H7 (cell line): ENCODE data around the gene GRP. TPM values are rescaled to one million over a fixed set of nuclear protein-coding genes. Genes with fewer than 3 reads are reported as not detected.
A peak's percentile ranks its signal among the peaks of the same experiment; 100 is the strongest.

Experiments
- DNase-seq: peaks from one replicate; pipeline ENCODE4 v3.0.0; 2012
- H3K27me3 ChIP-seq: 2 replicates; pipeline ENCODE4 v1.6.0; 2011; ENCODE audit warnings: mild to moderate bottlenecking, low read length; ENCODE audit not compliant: control insufficient read depth, insufficient read depth
- H3K36me3 ChIP-seq: replicated peaks from 2 replicates; pipeline ENCODE4 v1.5.1; 2011; ENCODE audit warnings: low read length; ENCODE audit not compliant: control insufficient read depth, insufficient read depth
- H3K4me3 ChIP-seq: 2 replicates; pipeline ENCODE4 v1.5.1; 2011; ENCODE audit warnings: low read depth, mild to moderate bottlenecking, control low read depth, low read length, moderate library complexity; ENCODE audit not compliant: insufficient read depth
- total RNA-seq: library from RNA; depleted of rRNA; stranded (reverse); fragments of >200 nt; shearing (Covaris generic); gene quantifications from 2 replicates; pipeline ENCODE4 v1.2.3, GENCODE V29; 2014

The GRP gene
- total RNA-seq, 1 experiment from 2014 or later = 0.42 TPM

DNA sequence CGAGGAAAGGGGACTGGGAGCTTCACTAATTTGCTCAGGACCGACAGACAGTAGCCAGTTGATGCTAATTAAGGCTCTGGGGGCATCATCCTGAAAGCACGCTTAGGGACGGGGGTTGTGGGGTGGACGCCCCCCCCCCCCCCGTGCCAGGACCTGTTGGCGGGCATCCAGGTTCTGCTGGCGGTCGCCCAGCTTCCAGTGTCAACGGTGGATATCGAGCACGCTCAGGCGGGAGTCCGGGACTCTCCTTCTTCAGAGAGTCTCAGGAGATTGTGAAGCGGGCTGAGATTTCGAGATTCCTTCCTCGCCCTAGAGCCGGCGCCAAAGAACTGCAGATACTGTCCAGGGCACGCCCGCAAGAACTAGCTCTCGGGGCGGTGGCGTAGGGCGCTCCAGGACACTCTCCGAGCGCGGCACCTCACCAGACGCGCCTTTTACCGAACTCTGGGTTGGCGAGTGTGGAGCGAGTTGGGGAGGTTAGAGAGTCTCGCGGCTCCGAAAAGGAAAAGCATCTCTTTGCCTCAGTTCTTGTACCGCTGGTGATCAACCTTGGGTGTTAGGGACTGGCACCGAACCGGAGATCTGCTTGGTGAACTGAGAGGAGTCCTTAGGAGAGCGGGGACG is 47.7 kb downstream of the GRP start:
- DNase-seq = peak; percentile 74
- Histone ChIP-seq H3K4me3 (no peak overlapping the region; the same call in 1 of the 2 replicates), H3K36me3 (no peaks in the 10 kb centered on the region), H3K27me3 (peaks cover 98% of the 10 kb centered on the region)

DNA sequence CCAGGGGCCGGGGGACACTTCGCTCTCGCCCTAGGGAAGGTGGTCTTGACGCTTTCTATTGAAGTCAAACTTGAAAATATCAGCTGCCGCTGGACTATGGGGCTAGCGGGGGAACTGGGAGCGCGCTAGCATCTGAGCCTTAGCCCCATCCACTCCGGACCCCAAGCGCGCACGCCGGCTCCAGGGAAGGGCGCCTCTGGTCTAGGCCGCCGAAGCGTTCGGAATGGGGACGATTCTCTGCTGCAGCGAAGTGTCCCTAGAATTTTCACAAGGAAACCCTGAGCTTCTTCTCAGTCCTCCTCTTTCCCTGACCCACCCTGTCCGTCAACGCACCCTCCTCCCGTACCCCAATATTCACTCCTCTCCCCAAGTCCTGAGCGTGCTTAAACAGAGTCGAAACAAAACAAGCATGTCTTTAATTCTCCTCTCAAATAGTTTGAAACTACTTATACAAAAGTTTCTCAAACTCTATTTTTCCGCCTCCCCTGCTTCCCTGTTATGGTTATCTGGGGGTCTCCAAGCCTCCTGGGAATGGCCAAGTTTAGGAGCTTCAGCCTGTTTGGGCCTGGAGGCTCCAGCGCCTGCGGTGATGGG is 48.3 kb downstream of the GRP start:
- H3K4me3 ChIP-seq = peak overlapping the region; percentile 35; the same call in 1 of the 2 replicates
- H3K27me3 ChIP-seq = peaks cover 98% of the 10 kb centered on the region
- peak; percentile 61 for DNase-seq
- no peaks in the 10 kb centered on the region for H3K36me3 ChIP-seq

DNA sequence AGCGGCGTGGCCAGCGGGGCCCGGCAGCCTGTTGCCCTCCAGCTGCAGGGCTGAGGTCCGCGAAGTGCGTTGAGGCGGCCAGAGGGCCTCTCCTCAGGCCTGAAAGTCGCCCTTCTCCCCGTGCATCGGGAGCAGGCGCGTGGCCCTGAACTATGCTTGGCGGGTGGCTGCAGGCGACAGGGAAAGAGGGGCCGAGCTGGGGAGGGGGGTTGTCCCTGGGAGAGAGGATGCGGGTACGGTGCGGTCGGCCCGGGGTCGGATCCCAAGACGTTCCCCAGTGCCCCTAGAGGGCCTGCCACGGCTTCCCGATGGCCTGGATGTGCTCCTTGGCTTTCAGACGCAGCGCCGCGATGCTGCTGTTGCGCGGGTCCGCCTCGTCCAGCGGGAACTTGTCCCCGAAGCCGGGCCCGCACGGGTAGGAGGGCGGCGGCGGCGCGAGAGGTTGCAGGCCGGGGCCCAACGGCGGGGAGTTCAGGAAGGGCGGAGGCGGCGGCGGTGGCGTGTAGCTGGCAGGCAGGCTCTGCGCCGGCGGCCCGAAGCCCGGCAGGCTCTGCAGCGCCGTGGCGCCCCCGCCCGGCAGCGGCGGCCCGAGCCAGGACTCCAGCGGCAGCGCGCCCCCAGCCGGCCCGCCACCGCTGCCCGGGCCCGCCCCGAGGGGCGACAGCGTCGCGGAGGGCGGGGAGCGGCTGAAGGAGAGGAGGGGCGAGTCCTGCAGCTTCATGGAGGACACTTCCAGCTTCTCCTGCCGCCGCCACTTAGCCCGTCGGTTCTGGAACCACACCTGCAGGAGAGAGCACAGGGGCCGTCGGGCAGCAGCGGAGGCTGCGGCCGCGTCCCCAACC is 49.0 kb downstream of the GRP start:
- H3K36me3 ChIP-seq = no peaks in the 10 kb centered on the region
- H3K27me3 ChIP-seq = peaks cover 97% of the 10 kb centered on the region
- peak; percentile 98 for DNase-seq
- peak overlapping the region; percentile 53 for H3K4me3 ChIP-seq

DNA sequence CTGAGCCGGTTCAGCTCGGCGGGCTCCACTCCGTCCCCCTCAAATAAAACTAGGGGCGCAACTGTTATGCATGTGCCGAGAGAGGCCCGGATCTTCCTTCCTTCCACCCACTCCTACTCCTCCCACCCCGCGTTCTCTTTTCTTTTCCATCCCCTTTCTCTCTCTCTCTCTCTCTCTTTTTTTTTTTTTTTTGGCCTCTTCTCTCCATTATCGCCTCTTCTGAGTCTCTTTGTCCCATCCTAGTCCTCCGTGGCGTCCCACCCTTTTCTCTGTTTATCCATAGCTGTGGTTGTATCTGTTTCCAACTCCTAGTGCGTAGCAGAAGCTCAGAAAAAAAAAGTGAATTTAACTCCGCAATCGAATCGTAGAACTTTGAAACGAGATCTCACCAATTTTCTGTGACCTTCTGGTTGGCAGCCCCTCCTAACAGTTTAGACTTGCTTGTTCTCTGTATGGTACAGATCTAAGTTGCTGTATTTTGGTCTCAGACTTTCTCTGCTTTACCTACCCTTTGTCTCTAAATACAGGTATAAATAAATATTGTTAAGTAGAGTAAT is 49.7 kb downstream of the GRP start:
- H3K4me3 ChIP-seq = peak overlapping the region; percentile 53
- H3K36me3 ChIP-seq = no peaks in the 10 kb centered on the region
- DNase-seq = no peak
- H3K27me3 ChIP-seq = peaks cover 97% of the 10 kb centered on the region

DNA sequence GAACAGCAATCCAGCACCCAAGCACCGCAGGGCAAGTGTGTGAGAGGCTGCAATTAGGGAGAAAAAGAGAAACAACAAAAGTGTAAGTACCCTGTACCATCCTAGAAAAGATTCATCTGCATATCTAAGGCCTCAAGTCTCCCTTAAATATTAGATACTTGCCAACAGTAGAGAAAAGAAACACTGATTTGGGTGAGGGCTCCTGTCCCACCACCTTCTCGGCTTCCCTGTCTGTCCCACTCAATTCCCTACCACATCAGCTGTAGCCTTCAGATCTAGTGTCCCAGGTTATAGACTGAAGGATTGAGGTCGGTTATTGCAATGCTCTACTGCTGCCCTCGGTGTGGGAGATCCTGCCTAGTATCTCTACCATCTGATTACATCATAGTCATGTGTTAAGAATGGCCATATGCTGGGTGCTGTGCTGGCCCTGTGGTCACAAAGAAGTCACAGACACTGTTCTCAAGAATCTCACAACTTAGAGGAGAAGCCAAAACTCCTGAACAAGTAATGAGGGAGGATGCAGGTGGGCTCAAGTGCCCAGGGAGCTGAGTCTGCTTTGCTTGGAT is 50.8 kb downstream of the GRP start:
- DNase-seq = peak; percentile 22
- H3K36me3 ChIP-seq = no peaks in the 10 kb centered on the region
- no peak overlapping the region for H3K4me3 ChIP-seq
- H3K27me3 ChIP-seq = peaks cover 97% of the 10 kb centered on the region

DNA sequence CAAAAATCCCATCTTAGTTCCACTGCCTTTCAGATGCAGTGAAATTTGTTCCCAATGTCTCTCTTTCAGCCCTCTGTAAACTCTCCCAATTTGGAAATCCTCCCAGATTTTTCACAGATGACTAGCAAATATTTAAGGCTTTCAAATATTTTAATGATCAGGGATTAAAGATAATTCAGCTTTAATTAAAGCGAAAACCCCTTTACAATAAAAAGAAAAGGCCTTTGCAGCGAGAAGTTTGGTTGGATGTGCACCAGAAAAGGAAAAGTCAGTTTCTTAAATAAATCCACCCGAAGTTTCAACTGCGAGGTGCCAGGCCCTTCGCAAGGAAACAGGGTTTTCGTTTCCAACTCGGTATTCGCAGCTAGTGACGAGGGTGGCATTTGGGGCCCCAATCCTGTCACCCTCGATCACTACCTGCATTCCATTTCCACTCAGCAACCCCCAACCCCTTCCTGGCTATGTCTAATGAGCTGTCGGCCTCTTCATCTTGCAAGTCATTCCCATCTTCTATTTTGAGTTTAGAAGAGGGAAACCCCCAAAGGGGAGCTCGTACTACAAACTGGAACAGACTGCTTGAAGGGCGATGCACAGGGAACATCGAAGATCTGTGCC is 51.8 kb downstream of the GRP start:
- peak overlapping the region; percentile 55; the same call in 1 of the 2 replicates for H3K4me3 ChIP-seq
- peak; percentile 24 for DNase-seq
- H3K27me3 ChIP-seq = peaks cover 97% of the 10 kb centered on the region
- H3K36me3 ChIP-seq = no peaks in the 10 kb centered on the region

DNA sequence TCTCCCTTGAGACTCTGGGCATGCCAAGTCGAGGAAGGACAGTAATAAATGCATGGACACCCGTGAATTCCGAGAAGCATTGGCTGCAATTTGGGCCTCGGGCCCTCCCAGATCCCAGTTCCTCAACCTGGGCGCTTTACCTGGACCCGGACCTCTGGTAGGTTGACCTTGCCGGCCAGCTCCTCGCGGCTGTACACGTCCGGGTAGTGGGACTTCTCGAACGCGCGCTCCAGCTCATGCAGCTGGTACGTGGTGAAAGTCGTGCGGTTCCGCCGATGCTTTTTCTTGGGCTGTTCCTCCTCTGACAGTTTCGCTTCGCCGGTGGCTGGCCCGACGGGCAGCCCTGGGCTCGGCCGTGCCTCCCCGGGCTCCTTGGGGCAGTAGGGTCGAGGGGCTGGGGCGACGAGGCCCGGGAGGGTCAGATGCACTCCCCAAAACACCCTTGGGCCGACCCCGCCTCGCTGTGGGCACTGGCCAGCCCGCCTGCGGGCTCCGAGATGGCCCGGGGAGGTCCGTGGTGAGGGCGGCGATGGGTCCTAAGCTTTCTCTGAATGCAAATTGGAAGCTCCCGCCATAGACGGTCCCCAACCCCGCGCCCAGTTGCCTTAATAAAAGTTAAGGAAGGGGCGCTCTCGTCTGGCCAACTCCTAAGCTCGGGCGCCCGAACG is 52.4 kb downstream of the GRP start:
- peaks cover 97% of the 10 kb centered on the region for H3K27me3 ChIP-seq
- peak overlapping the region; percentile 55; the same call in 1 of the 2 replicates for H3K4me3 ChIP-seq
- no peaks in the 10 kb centered on the region for H3K36me3 ChIP-seq
- peak; percentile 70 for DNase-seq

DNA sequence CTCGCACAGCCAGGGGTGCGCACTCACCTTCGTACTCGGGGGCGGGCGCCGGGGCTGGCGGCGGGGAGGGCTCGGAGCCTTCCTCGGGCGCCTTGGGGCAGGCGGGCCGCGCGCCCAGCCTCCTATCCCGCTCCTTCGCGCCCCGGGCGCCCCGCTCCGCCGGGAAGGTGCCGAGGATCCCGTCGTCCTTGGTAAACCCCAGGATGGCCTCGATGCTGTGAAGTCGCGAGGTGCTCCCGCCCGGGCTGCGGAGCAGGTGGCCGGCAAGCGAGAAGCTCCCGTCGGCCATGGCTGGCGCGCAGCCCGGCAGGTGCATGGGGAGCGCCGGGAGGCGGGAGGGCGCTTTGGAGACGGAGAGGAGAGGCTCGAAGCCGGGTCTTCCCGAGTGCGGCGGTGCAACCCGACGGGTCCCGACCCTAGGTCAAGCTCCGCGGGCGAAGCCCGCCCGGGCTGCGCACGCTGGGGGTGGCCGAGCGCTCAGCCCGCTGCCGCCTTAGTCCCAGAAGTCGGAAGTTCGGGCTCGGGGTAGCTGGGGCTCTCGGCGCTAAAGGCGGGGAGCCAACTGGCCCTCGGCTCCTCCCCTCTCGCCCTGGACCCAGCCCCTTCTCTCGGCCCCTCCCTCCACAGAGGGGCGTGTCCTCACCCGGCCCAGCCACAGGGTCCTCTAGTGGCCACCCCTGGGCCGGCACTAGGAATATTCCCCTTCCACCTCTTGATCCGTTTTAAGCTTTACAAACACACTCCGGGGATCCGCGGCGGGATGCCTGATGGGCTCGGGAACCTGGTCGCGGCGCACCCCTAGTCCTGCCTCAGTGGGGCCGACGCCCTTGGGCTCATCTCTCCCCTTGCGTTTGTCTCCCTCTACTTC is 53.2 kb downstream of the GRP start, which contains the start of gene RAX:
TSS of gene RAX (minus strand) at position 564 of the 868 bp plus-strand sequence. CDS start at position 316, 248 bp downstream.
- no peaks in the 10 kb centered on the region for H3K36me3 ChIP-seq
- H3K4me3 ChIP-seq = peak within 1 kb of the TSS; percentile 55
- DNase-seq = peak; percentile 98
- peaks cover 97% of the 10 kb centered on the region for H3K27me3 ChIP-seq

DNA sequence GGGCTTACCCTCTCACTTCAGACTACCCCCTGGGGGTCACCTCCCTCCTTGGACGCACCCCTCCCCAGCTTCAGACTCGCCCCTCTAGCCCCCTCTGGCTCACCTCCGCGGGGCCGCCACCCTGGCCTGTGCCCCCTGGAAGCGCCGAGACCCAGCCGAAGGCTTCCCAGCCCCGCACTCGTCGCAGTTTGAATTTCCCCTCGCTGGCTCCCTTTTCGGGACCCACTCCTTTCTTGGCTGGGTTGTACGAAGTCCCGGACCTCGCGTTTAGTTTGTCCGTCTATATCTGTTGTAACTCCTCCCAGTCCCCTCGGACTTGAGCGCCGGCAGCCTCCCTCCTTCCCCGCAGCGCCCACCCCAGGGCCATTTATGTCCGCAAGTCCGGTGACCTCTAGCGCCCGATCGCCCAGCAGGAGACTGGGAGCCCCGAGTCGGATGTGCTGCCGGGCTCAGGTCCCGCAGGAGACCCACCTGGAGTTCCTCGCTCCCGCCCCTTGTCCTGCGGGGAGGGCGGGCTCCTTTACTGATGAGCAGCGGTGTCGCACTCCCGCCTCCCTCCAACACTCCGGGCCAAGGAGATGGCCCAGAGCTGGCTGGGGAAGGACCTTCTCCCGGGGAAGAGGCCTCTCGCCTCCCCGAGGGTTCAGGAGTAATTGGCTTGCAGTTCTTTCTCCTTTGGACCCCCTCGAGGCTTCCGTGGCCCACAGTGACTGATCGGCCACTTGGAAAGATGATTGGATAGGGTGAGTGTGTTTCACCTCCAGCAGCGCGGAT is 54.0 kb downstream of the GRP start:
- no peaks in the 10 kb centered on the region for H3K36me3 ChIP-seq
- peak overlapping the region; percentile 55 for H3K4me3 ChIP-seq
- peak; percentile 80 for DNase-seq
- peaks cover 97% of the 10 kb centered on the region for H3K27me3 ChIP-seq

DNA sequence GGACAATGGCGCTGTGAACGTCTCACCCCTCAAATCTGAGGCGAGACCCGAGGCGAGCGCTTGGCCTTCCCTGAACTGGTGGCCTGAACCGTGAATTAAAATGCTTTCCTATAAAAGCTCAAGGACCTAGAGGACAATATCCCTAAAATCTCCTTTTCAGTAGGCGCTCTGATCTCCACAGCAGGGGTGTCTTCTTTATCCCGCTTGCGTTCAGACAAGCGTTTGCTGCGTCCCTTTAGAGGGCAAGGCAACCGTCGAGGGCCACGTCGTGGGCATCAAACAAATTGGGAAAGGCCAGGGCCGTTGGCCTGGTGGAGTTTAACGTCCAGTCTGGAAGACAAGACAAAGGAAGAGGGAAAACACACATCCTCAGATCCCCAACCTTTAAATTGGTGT is 54.6 kb downstream of the GRP start:
- peak overlapping the region; percentile 55; the same call in 1 of the 2 replicates for H3K4me3 ChIP-seq
- H3K36me3 ChIP-seq = no peaks in the 10 kb centered on the region
- peak; percentile 18 for DNase-seq
- peaks cover 99% of the 10 kb centered on the region for H3K27me3 ChIP-seq

DNA sequence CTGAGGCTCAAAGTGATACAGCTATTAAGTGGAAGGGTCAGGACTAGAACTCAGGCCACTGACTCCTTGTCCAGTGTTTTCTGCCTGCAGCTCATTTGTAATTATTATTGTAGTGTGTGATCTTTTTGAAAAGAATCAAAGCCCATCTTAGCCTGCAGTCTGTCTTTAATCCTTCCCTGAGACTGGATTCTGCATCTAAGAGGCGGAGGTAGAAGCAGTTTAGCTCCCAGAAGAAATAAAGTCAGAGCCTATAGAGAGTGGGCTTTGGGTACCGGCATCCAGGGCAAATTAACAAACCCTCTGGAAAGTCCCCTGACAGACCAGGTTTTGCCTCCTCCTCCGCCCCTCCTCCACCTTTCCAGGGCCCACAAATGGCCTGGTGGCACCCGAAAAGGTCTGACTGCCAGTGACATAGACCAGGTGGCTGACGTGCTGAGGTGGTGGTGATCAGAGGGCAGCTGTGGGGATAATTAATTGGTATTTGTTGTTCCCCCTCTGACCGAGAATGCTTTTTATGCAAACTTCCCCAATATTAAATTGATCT is 55.5 kb downstream of the GRP start:
- DNase-seq = peak; percentile 36
- Histone ChIP-seq H3K36me3 (no peaks in the 10 kb centered on the region), H3K27me3 (peaks cover 98% of the 10 kb centered on the region), H3K4me3 (no peak overlapping the region)

DNA sequence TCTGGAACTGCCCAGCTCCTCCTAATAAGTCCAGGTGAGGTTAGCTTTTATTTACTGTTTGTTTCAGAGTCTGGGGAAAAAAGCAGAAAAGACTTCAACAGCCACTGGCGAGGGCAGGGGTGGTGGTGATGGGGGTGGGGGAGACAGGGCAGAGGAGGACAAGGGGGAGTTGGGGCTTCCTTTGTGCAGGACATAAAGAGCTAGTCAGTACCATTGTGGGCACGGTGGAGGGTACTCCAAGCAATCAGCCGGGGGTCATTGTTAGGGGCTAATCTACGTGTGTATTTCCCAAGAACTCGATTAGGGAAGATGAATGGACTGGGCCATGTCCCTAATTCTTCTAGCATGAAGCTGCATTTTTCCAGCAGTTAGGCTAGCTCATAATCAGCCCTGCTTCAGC is 56.1 kb downstream of the GRP start:
- DNase-seq = peak; percentile 33
- peaks cover 98% of the 10 kb centered on the region for H3K27me3 ChIP-seq
- H3K36me3 ChIP-seq = no peaks in the 10 kb centered on the region
- no peak overlapping the region for H3K4me3 ChIP-seq
